Body of pancreas (tissue), 4 donors: ENCODE data around the gene OLFML1.

Experiments
- POLR2A ChIP-seq, 3 donors: fragments of 450-650 bp; IDR thresholded peaks; one replicate each; pipeline ENCODE4 v1.6.1; 2016; ENCODE audit warnings: antibody characterized with exemption in 3 of 3, mild to moderate bottlenecking in 2 of 3
- TF ChIP-seq, protein P1 (sequence below), 7 experiments: fragments of 450-650 bp in 4 of 7; fragments of 200-600 bp in 3 of 7; sonication (generic) in 3 of 7; IDR thresholded peaks; one replicate each; pipeline ENCODE4 v1.5.1; 2016 to 2019; ENCODE audit warnings: antibody characterized with exemption in 7 of 7

DNA sequence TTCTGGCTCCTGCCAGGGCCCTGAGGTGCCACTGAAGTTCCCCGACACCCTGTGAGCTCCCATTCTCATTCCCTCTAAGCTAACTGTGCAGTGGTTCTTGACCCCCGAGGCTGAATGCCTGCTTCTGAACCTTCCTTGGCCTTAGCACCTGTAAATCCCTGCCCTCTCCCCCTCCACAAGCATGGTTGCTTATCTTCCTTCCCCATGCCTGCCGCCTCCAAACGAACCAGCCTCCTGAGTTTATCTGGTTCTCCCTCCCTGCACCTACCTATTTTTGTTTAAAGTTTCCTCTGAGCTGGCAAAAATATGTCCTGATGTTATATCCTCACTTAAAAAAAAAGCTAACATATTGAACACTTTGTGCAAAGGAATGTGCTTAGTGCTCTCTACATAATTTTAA lies 62.4 kb downstream of the OLFML1 start:
- TF ChIP-seq, protein P1, sequence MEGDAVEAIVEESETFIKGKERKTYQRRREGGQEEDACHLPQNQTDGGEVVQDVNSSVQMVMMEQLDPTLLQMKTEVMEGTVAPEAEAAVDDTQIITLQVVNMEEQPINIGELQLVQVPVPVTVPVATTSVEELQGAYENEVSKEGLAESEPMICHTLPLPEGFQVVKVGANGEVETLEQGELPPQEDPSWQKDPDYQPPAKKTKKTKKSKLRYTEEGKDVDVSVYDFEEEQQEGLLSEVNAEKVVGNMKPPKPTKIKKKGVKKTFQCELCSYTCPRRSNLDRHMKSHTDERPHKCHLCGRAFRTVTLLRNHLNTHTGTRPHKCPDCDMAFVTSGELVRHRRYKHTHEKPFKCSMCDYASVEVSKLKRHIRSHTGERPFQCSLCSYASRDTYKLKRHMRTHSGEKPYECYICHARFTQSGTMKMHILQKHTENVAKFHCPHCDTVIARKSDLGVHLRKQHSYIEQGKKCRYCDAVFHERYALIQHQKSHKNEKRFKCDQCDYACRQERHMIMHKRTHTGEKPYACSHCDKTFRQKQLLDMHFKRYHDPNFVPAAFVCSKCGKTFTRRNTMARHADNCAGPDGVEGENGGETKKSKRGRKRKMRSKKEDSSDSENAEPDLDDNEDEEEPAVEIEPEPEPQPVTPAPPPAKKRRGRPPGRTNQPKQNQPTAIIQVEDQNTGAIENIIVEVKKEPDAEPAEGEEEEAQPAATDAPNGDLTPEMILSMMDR (IDR thresholded peaks at IDR 0.05), result no peak
- TF ChIP-seq POLR2A (IDR thresholded peaks at IDR 0.05), result no peak
